A549 (cell line): ENCODE measurements around the gene CBY1.

Experiments used
- ATOH8 ChIP-seq: fragments of 250-450 bp; sonication (Bioruptor Pico); IDR thresholded peaks from 2 replicates; pipeline ENCODE4 v1.5.0; 2020; ENCODE audit warnings: low read depth, mild to moderate bottlenecking, moderate library complexity
- CBX8 ChIP-seq: fragments of 200-600 bp; sonication (generic); IDR thresholded peaks from 2 replicates; pipeline ENCODE4 v1.6.1; 2016
- CHD2 ChIP-seq: fragments of 150-350 bp; IDR thresholded peaks from 2 replicates; pipeline ENCODE4 v1.6.1; 2014; ENCODE audit warnings: low read length; ENCODE audit not compliant: partially characterized antibody
- CTCF ChIP-seq: fragments of >200 bp; sonication (Bioruptor Twin); formaldehyde crosslinking; IDR thresholded peaks from 3 replicates; pipeline ENCODE4 v1.5.1; 2016
- EP300 ChIP-seq, 2 experiments: fragments of >200 bp; sonication (Bioruptor Twin); formaldehyde crosslinking; IDR thresholded peaks; 2 replicates in 1 of 2; 3 replicates in 1 of 2; pipeline ENCODE4 v1.6.1; 2016 to 2017
- FOSL2 ChIP-seq, 2 experiments: fragments of 450-650 bp in 1 of 2; fragments of >200 bp in 1 of 2; sonication (Bioruptor Twin) in 1 of 2; formaldehyde crosslinking; IDR thresholded peaks; 2 replicates each; pipeline versions ENCODE4 v1.5.0 to v1.6.1; 2016 to 2020; ENCODE audit warnings: mild to moderate bottlenecking in 1 of 2, moderate library complexity in 1 of 2
- MAX ChIP-seq: IDR thresholded peaks from 2 replicates; pipeline ENCODE4 v1.6.1; 2012
- PBX3 ChIP-seq: IDR thresholded peaks from 2 replicates; pipeline ENCODE4 v1.6.1; 2012
- PHF8 ChIP-seq: fragments of 200-600 bp; sonication (generic); IDR thresholded peaks from 2 replicates; pipeline ENCODE4 v1.6.1; 2016; ENCODE audit warnings: low read depth, mild to moderate bottlenecking, antibody characterized with exemption, moderate library complexity, borderline replicate concordance
- POLR2A ChIP-seq: IDR thresholded peaks from 2 replicates; pipeline ENCODE4 v1.6.1; 2012; ENCODE audit warnings: mild to moderate bottlenecking, low read length
- REST ChIP-seq: fragments of 200-600 bp; sonication (generic); IDR thresholded peaks from 2 replicates; pipeline ENCODE4 v1.6.1; 2016; ENCODE audit warnings: antibody characterized with exemption, mild to moderate bottlenecking, moderate library complexity

GRCh38 chr22:38717244-38717643, 60.8 kb downstream of the CBY1 start:
- TF ChIP-seq CHD2 (no peak), CTCF (no peak), CBX8 (no peak), POLR2A (no peak), REST (no peak), PHF8 (no peak), MAX (no peak), FOSL2 (IDR thresholded peaks at IDR 0.05) (no peak), FOSL2 (CRISPR knock-in tag; IDR thresholded peaks at IDR 0.05) (no peak), ATOH8 (no peak), EP300 (IDR thresholded peaks at IDR 0.05) (no peak), PBX3 (no peak)
